Occipital lobe (tissue), 2 donors: ENCODE results near the gene BUD23. TPM values are rescaled to one million over a fixed set of nuclear protein-coding genes. Genes with fewer than 3 reads are reported as not detected.
"Not testable (repeated sequence)": the region's sequence is repeated elsewhere in the genome, so short reads cannot be mapped to it uniquely, and the experiment has no call there.

Experiments
- DNase-seq: peaks from one replicate; lab custom pipeline; 2025; lab: John Stamatoyannopoulos, UW
- total RNA-seq: library from RNA; depleted of rRNA; stranded (reverse); fragments of >200 nt; gene quantifications from one replicate; pipeline ENCODE4 v1.2.3, GENCODE V29; 2014

The BUD23 gene
- total RNA-seq, 1 donor from 2014 or later, result 23.7 TPM

DNA sequence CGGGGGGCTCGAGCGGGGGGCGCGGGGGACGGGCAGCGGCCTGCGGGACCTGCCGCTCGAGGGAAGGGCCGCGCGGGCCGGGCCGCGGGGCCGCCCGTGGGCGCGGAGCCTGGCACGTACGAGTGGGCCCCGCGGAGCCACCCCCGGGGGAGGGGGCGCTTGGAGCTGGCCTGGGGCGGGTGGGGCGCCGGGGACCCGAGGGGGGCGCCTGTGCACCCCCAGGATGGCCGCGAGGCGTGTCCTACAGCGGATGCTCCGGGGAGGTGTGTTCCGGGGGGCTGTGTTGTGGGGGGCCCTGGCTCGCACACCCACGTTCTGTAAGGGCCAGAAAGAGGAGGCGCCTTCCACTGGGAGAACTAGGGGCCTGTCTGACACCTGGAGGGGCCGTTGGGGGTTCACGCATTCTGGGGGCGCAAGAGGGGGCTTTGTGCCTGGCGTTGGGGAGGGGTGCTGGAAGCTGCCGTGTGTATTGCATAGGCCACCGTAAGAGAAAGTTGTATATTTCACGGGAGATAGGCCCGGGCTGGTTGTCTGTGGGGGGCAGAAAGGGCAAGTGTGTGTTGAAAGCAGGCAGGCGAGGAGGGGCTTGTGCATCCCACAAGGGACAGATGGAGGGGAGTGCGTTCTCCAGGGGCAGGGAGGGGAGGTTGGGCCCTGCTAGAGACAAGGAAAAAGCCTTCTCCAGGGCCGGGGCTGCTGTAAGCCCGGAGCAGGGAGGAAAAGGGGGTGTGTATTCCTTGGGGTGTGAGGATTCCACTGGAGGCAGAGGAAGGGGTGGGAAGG lies 15.1 kb upstream of the BUD23 start:
- DNase-seq, result no peak

DNA sequence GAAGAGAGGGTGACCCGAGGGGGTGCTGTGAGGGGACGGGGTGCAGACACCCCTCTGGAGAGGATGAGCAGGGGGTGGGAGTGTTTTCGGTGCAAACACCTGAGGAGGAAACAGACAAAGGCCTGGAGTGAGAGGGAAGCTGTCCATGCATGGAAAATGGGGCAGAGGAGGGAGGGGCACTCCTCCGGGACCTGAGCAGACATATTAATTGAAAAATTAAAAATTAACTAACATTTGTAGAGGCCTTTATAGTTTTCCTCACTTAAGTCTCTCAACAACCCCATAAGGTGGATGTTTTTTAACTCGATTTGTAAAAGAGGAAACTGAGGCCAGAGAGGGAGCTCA lies 14.5 kb upstream of the BUD23 start:
- no peak for DNase-seq

DNA sequence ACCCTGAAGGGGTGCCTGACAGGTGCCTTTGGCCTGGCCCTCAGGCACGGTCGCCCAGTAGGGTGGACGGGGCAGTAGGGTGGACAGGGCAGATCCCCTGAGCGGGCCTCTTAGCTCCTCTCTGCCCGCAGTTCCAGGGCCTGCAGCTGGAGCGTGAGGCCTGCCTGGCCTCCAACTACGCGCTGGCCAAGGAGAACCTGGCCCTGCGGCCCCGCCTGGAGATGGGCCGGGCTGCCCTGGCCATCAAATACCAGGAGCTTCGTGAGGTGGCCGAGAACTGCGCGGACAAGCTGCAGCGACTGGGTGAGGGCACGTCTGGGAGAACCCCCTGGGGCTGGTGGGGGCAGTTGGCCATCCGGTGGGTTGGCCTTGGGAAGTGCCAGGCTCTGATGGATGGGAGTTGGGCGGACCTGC lies 14.1 kb upstream of the BUD23 start:
- no peak for DNase-seq

DNA sequence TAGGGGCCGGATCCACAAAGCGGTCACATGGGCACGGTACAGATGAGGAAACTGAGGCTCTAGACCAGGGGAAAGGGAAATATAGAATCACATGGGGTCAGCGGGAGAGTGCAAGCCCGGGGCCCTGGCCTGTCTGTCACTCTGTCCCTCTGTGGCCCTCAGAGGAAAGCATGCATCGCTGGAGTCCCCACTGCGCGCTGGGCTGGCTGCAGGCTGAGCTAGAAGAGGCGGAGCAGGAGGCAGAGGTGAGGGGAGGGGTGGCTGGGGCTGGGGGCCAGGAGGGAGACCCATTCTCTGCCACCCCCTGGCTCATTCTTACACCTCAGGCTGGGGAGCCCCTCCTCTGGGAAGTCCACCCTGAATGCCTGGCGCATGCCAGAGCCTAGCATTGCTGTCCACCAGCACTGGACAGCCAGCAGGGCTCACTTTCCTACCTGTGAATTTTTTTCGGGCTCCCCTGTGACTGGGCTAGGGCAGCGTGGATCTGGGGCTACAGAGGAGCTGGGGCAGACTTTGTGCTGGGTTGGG lies 13.5 kb upstream of the BUD23 start:
- no peak for DNase-seq

DNA sequence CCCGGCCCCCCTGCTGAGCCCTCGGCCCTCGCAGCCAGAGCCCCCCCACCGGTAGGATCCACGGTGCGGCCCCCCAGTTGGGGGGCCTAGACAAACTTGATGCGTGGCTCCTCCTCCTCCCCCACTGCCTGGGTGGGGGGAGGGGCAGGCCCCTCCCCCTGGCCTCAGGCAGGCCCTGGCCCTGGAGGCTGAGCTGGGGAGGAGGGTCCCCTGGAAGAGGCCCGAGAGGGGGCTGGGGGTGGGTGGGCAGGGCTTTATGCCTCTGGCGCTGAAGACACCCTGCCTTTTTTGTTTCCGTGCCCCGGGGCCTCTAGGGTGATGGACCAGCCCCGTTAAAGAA lies 12.1 kb upstream of the BUD23 start:
- DNase-seq, result no peak

- DNase-seq, result no peak
These were observed 11.4 kb upstream of the BUD23 start for GRCh38 chr7:73671857-73672445.

DNA sequence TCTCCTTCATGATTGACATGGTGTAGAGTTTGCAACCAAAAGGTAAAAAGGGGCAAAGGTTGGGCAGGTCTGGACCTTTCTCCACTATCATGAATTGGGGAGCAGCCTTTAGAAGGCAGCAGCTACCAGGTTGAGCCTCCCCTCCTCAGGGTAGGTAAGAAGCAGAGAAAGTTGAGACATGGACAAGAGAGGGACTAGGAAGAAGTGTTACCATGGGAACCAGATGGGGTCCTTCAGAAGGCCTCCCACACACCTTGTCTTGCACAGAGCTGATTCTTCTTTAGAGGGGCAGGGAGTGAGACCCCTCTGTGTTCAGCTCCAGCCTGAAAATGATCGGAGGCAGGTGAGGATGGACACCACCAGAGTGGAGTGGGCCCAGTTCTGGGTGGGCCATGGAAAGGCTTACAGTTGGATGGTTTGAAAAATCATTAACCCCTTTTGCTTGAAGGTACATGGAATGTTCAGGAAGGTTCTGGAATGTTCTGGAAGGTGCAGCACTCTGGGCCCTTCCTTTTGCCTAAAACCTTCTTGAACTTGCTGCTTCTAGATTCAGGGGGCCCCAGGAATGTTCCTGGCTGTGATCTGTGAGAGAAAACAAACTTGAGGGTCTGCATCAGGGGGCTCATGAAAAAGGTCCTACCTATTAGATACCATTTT lies 8.8 kb upstream of the BUD23 start:
- DNase-seq, result no peak

- not testable (repeated sequence) for DNase-seq
These were observed 7.3 kb upstream of the BUD23 start for GRCh38 chr7:73676062-73676461.

DNA sequence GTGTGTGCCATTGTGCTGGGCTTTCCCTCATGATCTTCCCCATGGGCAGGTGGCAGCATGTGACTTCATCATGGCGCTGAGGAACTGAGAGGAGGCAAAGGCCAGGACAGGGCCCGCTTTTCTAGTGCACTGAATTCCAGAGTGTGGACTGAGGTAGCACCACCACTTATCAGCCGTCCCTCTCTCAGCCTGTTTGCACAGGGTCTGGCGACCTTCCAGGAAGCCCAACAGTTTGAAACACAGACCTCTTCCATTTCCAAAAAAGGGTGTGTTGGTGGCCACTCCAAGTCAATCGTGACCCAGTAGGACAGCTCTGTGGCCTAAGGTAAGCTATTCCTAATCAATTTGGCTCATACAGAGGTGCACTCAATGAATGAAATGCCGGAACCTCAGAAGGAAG lies 4.5 kb upstream of the BUD23 start:
- DNase-seq, result no peak

GRCh38 chr7:73679709-73680108 lies 3.7 kb upstream of the BUD23 start:
- DNase-seq, result no peak

GRCh38 chr7:73680501-73680900 lies 2.9 kb upstream of the BUD23 start:
- no peak for DNase-seq

DNA sequence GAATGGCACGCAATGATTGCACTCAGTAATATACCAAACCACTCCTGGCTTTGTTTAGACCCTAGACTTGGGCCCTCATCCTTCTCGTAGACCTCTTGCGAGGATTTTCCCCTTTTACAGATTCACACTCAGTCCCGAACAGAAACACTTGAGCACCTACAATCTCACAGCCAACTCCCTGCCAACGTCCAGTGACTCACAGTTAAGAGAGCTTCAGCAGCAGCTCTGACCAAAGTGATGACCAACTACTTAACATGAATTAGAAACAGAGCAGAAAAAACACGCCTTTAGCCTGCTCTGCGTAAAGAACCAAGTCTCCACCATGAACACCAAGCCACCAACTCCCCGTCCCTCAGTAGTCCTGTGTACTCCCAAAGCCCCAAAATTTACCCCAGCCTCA lies 2.4 kb upstream of the BUD23 start:
- DNase-seq, result no peak

- DNase-seq, result no peak
These were observed 697 bp upstream of the BUD23 start for GRCh38 chr7:73682745-73683055.

GRCh38 chr7:73683788-73684693 lies 644 bp downstream of the BUD23 start:
- no peak for DNase-seq

GRCh38 chr7:73685311-73685710 lies 1.9 kb downstream of the BUD23 start:
- DNase-seq, result no peak

- no peak for DNase-seq
These were observed 4.9 kb downstream of the BUD23 start for GRCh38 chr7:73688288-73688687.

GRCh38 chr7:73690646-73691045 lies 7.2 kb downstream of the BUD23 start:
- no peak for DNase-seq

- no peak for DNase-seq
These were observed 13.0 kb downstream of the BUD23 start for GRCh38 chr7:73696372-73696771.

GRCh38 chr7:73698410-73698809 lies 15.0 kb downstream of the BUD23 start:
- no peak for DNase-seq

DNA sequence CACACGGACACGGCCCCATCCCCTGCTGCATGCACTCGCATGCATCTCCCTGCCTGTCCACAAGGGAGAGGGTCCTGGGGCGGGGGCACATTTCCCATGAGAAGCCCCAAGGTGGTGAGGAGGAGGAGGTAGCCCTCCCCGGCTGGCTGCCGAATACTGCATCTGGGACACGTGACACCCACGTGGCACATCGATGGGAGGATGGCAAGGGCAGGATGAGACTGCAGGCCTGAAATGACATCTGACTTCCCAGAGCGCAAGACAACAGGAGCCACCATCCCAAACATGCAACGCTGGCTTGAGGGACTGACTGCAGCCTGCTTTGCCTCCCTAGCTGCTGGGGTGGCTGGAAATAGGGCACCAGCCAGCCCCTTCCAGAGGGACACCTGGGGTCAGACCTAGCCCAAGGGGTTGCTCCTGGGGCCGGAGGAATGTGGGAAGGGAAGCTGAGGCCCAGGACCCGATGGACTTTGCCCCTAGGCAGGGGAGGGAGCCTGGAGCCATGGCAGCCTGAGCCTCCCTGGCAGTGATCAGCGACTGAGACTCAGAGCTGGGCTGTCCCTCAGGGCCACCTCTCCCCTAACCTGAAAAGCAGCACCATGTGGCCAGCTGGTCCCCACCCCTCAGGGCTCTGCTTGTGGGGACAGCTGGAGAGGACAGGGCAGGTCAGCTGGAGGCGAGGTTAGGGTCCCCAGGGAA lies 16.1 kb downstream of the BUD23 start:
- DNase-seq, result no peak

- no peak for DNase-seq
These were observed 16.6 kb downstream of the BUD23 start for GRCh38 chr7:73700069-73700423.
